ENCODE data around the gene RECK. TPM values are rescaled to one million over a fixed set of nuclear protein-coding genes. Genes with fewer than 3 reads are reported as not detected.
"Not testable (repeated sequence)": the region's sequence is repeated elsewhere in the genome, so short reads cannot be mapped to it uniquely, and the experiment has no call there.

Gene RECK
- total RNA-seq, 1 donor from 2014 or later, result 11.7 TPM

GRCh38 chr9:36156116-36156515 is 119.4 kb downstream of the RECK start:
- TF ChIP-seq CTCF (conservative IDR thresholded peaks at IDR 0.05), result no peak
- DNase-seq (ENCODE audit: extremely low spot score, unreplicated experiment), result no peak
- Mint-ChIP-seq H3K9me3 (peaks cover 5% of the 10 kb centered on the region), H3K4me1 (ENCODE audit: unreplicated experiment) (peaks cover 13% of the 10 kb centered on the region), H3K27me3 (no peaks in the 10 kb centered on the region), H3K36me3 (peaks cover 6% of the 10 kb centered on the region), H3K4me3 (no peak overlapping the region), H3K27ac (no peak overlapping the region)

DNA sequence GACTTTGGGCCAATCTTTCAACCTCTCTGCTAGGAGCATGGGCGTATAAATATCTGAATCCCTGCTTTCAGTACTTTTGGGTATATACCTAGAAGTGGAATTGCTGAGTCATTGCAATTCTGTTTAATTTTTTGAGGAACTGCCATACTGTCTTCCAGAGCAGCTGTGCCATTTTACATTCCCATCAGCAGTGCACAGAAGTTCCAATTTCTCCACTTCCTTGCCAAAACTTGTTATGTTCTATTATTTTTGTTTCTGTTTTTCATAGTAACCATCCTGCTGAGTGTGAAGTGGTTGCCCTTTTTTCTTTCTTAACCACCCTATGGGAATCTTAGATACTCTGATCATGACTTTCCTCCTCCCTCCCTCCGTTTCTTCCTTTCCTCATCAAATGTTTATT is 121.4 kb downstream of the RECK start:
- Mint-ChIP-seq H3K27ac (no peak overlapping the region), H3K36me3 (peaks cover 6% of the 10 kb centered on the region), H3K4me1 (ENCODE audit: unreplicated experiment) (peaks cover 27% of the 10 kb centered on the region), H3K9me3 (peaks cover 5% of the 10 kb centered on the region), H3K4me3 (no peak overlapping the region), H3K27me3 (no peaks in the 10 kb centered on the region)
- no peak for DNase-seq (ENCODE audit: extremely low spot score, unreplicated experiment)
- TF ChIP-seq CTCF (conservative IDR thresholded peaks at IDR 0.05), result no peak

DNA sequence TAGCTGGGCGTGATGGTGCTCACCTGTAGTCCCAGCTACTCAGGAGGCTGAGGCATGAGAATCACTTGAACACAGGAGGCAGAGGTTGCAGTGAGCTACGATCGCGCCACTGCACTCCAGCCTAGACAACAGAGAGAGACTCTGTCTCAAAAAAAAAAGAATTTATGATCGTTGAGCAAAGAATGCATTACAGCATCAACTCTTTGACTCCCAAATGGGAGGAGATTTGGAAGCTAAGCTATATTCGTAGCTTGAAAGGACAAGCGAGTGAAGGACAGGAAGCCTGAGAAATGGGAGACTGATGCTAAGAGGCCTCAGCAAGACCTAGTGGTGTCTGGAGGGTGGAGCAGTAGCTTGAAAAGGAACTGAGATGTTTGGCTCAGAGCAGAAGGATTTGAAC is 122.2 kb downstream of the RECK start:
- Mint-ChIP-seq H3K4me1 (ENCODE audit: unreplicated experiment) (peaks cover 32% of the 10 kb centered on the region), H3K4me3 (no peak overlapping the region), H3K9me3 (peaks cover 5% of the 10 kb centered on the region), H3K27me3 (peaks cover under 1% of the 10 kb centered on the region), H3K36me3 (peaks cover 6% of the 10 kb centered on the region), H3K27ac (no peak overlapping the region)
- DNase-seq (ENCODE audit: extremely low spot score, unreplicated experiment), result no peak
- no peak for TF ChIP-seq CTCF (conservative IDR thresholded peaks at IDR 0.05)

- not testable (repeated sequence) for H3K27ac Mint-ChIP-seq; H3K36me3 Mint-ChIP-seq; H3K4me3 Mint-ChIP-seq; DNase-seq (ENCODE audit: extremely low spot score, unreplicated experiment); H3K27me3 Mint-ChIP-seq; H3K9me3 Mint-ChIP-seq
- peaks cover 31% of the 10 kb centered on the region for H3K4me1 Mint-ChIP-seq (ENCODE audit: unreplicated experiment)
Observed at GRCh38 chr9:36159509-36159908, 122.8 kb downstream of the RECK start.

DNA sequence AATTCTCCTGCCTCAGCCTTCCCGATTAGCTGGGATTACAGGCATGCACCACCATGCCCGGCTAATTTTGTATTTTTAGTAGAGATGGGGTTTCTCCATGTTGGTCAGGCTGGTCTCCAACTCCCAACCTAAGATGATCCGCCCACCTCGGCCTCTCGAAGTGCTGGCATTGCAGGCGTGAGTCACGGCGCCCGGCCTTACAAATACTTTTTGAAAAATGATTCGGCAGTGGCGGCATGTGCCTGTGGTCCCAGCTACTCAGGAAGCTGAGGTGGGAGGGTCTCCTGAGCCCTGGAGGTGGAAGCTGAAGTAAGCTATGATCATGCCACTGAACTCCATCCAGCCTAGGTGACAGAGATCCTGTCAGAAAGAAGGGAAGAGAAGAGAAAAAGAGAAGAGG is 123.4 kb downstream of the RECK start:
- DNase-seq (ENCODE audit: extremely low spot score, unreplicated experiment); H3K4me3 Mint-ChIP-seq; H3K9me3 Mint-ChIP-seq; H3K27me3 Mint-ChIP-seq; H3K36me3 Mint-ChIP-seq; H3K27ac Mint-ChIP-seq: not testable (repeated sequence)
- peaks cover 32% of the 10 kb centered on the region for H3K4me1 Mint-ChIP-seq (ENCODE audit: unreplicated experiment)

DNA sequence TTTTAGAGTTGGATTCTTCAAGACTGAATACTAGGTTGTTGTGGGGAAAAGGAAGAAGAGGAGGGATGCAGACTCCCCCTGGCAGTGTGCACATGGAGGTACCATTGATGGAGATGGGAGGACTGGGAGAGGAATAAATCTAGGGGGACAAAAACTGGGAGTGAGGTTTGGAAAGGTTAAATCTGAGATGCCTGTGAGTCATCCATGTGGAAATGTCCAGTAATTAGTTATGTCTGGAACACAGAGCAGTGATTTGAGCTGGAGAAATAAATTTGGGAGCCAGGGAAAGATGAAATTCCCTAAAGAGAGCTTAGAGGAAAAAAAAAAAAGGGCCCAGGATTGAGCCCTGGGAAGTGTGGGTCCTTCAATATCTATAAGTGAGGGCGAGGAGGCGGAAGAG is 124.5 kb downstream of the RECK start:
- Mint-ChIP-seq H3K27ac (peak overlapping the region; percentile 42), H3K36me3 (peaks cover 6% of the 10 kb centered on the region)
- no peak for TF ChIP-seq CTCF (conservative IDR thresholded peaks at IDR 0.05)

DNA sequence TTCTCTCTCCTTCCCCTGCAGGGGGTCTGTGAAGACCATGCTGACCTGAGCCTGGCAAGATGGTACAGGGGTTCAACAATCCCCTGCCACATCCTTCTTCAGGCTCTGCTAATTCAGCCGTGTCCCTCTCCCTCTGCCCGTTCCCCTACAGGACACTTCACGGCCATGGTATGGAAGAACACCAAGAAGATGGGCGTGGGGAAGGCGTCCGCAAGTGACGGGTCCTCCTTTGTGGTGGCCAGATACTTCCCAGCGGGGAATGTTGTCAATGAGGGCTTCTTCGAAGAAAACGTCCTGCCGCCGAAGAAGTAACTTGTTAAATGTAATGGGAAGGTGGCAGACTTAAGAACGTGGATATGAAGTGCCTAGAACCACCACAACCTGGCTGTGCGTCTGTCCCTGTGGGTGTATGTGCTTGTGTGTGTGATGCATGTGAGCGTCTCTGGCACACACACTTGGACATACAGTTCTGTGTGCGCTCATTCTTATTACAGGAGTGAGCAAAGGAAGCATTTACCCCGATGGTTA is 125.6 kb downstream of the RECK start:
- Mint-ChIP-seq H3K4me3 (peak overlapping the region; percentile 35), H3K4me1 (ENCODE audit: unreplicated experiment) (peaks cover 39% of the 10 kb centered on the region), H3K27me3 (peaks cover 10% of the 10 kb centered on the region), H3K9me3 (peaks cover 5% of the 10 kb centered on the region), H3K36me3 (peaks cover 6% of the 10 kb centered on the region), H3K27ac (peak overlapping the region; percentile 88)
- no peak for DNase-seq (ENCODE audit: extremely low spot score, unreplicated experiment)
- TF ChIP-seq CTCF (conservative IDR thresholded peaks at IDR 0.05), result no peak

More for the DNA sequence above, 124.5 kb downstream of the RECK start:
- no peak for DNase-seq (ENCODE audit: extremely low spot score, unreplicated experiment)
- Mint-ChIP-seq H3K9me3 (peaks cover 5% of the 10 kb centered on the region), H3K27me3 (peaks cover 7% of the 10 kb centered on the region), H3K4me1 (ENCODE audit: unreplicated experiment) (peaks cover 34% of the 10 kb centered on the region), H3K4me3 (peak overlapping the region; percentile 19)

Measured in type B pancreatic cell (in vitro differentiated cells).